ENCODE data around the gene OR4F17.
"Not testable (repeated sequence)": the region's sequence is repeated elsewhere in the genome, so short reads cannot be mapped to it uniquely, and the experiment has no call there.

Gene OR4F17

DNA sequence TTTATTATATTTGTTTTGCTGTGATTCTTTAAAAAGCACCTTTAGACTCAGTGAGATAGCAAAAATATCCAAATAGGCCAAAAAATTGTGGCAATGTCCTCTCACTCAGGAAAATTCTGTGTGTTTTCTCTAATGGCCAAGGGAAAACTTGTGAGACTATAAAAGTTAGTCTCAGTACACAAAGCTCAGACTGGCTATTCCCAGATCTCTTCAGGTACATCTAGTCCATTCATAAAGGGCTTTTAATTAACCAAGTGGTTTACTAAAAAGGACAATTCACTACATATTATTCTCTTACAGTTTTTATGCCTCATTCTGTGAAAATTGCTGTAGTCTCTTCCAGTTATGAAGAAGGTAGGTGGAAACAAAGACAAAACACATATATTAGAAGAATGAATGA is at the start of gene OR4F17:
Gene OR4F17 (plus strand): TSS at position 301 of the 400 bp plus-strand sequence. CDS start 3,575 bp downstream, outside the sequence.
- not testable (repeated sequence) for DNase-seq (ENCODE audit: low spot score)

DNA sequence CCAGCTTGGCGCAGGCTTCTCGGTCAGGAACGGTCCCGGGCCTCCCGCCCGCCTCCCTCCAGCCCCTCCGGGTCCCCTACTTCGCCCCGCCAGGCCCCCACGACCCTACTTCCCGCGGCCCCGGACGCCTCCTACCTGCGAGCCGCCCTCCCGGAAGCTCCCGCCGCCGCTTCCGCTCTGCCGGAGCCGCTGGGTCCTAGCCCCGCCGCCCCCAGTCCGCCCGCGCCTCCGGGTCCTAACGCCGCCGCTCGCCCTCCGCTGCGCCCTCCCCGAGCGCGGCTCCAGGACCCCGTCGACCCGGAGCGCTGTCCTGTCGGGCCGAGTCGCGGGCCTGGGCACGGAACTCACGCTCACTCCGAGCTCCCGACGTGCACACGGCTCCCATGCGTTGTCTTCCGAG is 36.1 kb upstream of the OR4F17 start:
- not testable (repeated sequence) for DNase-seq (ENCODE audit: low spot score)

DNA sequence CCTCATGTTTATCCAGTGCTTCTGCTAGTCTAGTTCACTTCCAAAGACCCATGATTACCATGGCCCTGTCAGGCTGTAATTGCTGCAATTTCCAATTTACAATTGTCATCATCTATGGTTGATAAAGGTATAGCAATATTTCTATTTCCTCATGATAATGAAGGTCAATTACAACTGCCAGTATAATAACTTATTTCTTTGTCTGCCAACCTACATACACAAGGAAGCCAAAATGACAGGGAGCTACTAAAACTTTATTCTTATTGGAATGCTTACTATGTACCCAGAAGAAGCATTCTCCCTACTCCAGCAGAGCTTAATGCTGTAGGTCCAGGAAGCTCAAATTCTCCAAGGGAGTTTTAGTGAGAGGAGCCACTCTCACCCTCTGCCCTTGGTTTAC is 24.0 kb upstream of the OR4F17 start:
- not testable (repeated sequence) for DNase-seq (ENCODE audit: low spot score)

DNA sequence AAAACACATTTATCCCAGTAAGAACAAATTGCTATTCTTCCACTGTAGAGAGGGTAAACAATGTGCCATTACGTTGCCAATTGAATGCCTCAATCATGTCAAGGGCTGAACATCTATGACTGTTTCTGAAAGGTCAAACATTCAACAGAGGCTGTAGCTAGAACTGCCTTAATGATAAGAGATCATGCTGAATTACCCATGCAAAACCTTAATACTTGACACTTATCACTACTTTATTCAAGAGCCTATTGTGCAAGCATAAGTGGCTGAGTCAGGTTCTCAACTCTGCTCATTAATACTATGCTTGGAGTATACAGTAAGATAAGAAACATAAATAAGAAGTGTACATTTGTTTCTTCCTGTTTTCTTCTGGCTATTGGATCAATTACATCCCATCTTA is 23.3 kb upstream of the OR4F17 start:
- not testable (repeated sequence) for DNase-seq (ENCODE audit: low spot score)

DNA sequence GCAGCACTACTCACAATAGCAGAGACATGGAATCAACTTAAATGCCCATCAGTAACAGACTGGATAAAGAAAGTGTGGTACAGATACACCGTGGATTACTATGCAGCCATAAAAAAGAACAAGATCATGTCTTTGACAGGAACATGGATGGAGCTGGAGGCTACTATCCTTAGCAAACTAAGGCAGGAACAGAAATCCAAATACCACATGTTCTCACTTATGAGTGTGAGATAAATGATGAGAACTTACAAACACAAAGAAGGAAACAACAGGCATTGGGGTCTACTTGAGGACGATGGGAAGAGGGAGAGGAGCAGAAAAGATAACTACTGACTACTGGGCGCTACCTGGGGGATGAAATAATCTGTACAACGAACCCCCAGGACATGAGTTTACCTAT is 16.2 kb upstream of the OR4F17 start:
- DNase-seq (ENCODE audit: low spot score) = not testable (repeated sequence)

GRCh38 chr19:94794-95193 is 12.1 kb upstream of the OR4F17 start:
- not testable (repeated sequence) for DNase-seq (ENCODE audit: low spot score)

DNA sequence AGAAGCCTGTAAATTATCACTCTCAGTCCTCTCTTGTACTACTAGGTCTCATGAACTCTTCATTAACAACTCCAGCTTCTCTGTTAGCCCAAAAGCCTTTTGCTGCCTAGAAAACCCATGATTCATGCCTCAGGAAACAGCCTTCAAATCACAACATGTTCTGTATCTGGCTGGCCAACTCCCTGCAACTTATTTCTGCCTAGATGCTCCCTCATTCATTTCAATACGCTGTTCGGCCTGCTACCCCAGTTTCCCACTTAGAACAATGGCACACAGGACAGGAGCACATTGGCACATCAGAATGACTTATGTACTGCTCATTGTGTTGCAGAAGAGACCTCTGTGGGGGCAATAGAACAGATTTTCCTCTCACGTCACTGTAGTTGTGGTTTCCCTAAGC is 9.3 kb upstream of the OR4F17 start:
- DNase-seq (ENCODE audit: low spot score) = not testable (repeated sequence)

DNA sequence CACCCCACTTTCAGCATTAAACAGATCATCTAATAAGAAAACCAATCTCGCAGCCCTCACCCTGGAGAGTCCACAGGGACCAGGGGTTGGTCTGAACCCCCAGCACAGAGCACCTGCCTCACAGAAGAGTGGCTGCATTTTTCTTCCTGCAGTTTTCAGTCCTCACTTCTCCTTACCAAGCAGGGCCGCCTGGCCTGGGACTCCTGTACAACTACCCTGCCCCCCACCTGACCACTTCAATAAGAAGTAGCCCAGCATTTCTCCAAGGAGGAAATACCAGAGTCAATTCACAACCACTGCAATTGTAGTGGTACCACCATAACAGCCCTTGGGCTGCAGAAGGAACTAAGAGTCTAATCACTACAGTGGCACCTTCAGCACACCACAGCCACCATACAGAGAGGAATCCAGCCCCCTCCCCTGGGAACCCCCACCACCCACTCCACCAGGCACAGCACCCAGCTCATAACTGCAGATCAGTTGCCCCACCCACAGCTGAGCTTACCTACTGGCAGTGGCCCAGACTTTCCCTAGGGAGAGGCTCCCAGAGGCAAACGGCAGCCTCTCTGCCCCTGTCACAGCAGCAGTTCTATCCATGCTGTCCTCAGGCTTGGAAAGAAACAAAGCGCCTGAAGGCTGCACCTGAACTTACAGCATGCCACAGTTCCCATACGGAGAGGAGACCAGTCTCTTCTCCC is 13.7 kb downstream of the OR4F17 start:
- not testable (repeated sequence) for DNase-seq (ENCODE audit: low spot score)
